SU-DHL-6 (cell line): ENCODE measurements around the gene IER3.
"Not testable (repeated sequence)": the region's sequence is repeated elsewhere in the genome, so short reads cannot be mapped to it uniquely, and the experiment has no call there.

Experiments used
- H2AFZ ChIP-seq: fragments of 200-600 bp; sonication (generic); 2 replicates; pipeline ENCODE4 v1.6.1; 2014; ENCODE audit warnings: low read depth, mild to moderate bottlenecking, moderate library complexity, mixed read lengths, antibody characterized with exemption, low read length; ENCODE audit not compliant: severe bottlenecking
- H3F3A ChIP-seq: fragments of 200-600 bp; shearing (Covaris generic); 2 replicates; pipeline ENCODE4 v1.6.0; 2016; ENCODE audit warnings: antibody characterized with exemption, mild to moderate bottlenecking; ENCODE audit not compliant: insufficient read depth
- H3K27ac ChIP-seq: fragments of 200-600 bp; sonication (generic); 2 replicates; pipeline ENCODE4 v1.5.1; 2016; ENCODE audit warnings: low read depth, mild to moderate bottlenecking, low read length, moderate library complexity, mixed read lengths
- H3K27me3 ChIP-seq: fragments of 200-600 bp; sonication (generic), shearing (Covaris generic); 2 replicates; pipeline ENCODE4 v1.6.0; 2014; ENCODE audit warnings: mild to moderate bottlenecking, low read length
- H3K36me3 ChIP-seq: fragments of 200-600 bp; sonication (generic); 2 replicates; pipeline ENCODE4 v1.6.1; 2014; ENCODE audit warnings: mild to moderate bottlenecking, low read length, mixed read lengths
- H3K4me2 ChIP-seq: fragments of 300-600, 200-600 bp; shearing (Covaris generic), sonication (generic); 2 replicates; pipeline ENCODE4 v1.6.0; 2014; ENCODE audit warnings: low read length, low read depth, mild to moderate bottlenecking; ENCODE audit not compliant: poor library complexity, severe bottlenecking
- H3K4me3 ChIP-seq: fragments of 200-600 bp; sonication (generic); 2 replicates; pipeline ENCODE4 v1.5.1; 2014; ENCODE audit warnings: antibody characterized with exemption, low read length, mild to moderate bottlenecking, mixed read lengths; ENCODE audit not compliant: insufficient read depth, poor library complexity, severe bottlenecking
- H3K79me2 ChIP-seq: fragments of 200-600 bp; sonication (generic); 2 replicates; pipeline ENCODE4 v1.6.1; 2014; ENCODE audit warnings: mild to moderate bottlenecking, low read length, moderate library complexity; ENCODE audit not compliant: insufficient read depth
- H3K9ac ChIP-seq: fragments of 200-600 bp; sonication (generic); 2 replicates; pipeline ENCODE4 v1.7.0; 2014; ENCODE audit warnings: mild to moderate bottlenecking, low read length
- H3K9me2 ChIP-seq: fragments of 200-600 bp; sonication (generic); replicated peaks from 2 replicates; pipeline ENCODE4 v1.6.1; 2014; ENCODE audit warnings: low read length; ENCODE audit not compliant: insufficient read depth
- H3K9me3 ChIP-seq: fragments of 200-600 bp; sonication (generic); 2 replicates; pipeline ENCODE4 v1.6.1; 2014; ENCODE audit warnings: low read length, mixed read lengths; ENCODE audit not compliant: insufficient read depth
- H4K20me1 ChIP-seq: fragments of 200-600 bp; sonication (generic); 2 replicates; pipeline ENCODE4 v1.6.1; 2014; ENCODE audit warnings: low read depth, mild to moderate bottlenecking, antibody characterized with exemption, low read length, moderate library complexity, mixed read lengths
- CTCF ChIP-seq: fragments of 200-600 bp; sonication (generic); IDR thresholded peaks from one replicate; pipeline ENCODE4 v1.5.1; 2017; ENCODE audit warnings: antibody characterized with exemption, mild to moderate bottlenecking, low read length, moderate library complexity; ENCODE audit not compliant: insufficient read depth, poor library complexity, severe bottlenecking
- EZH2phosphoT487 ChIP-seq: fragments of 200-600 bp; sonication (generic), shearing (Covaris generic); conservative IDR thresholded peaks from 2 replicates; pipeline ENCODE4 v1.6.1; 2018; ENCODE audit warnings: mild to moderate bottlenecking, antibody characterized with exemption, low read length, moderate library complexity, mixed read lengths

IER3 gene

GRCh38 chr6:30760549-30760948 is 16.2 kb upstream of the IER3 start:
- Histone ChIP-seq H3K4me3 (no peak overlapping the region), H3K27ac (no peak overlapping the region), H3K4me2 (no peak overlapping the region), H3K79me2 (no peaks in the 10 kb centered on the region), H3K9me3 (no peaks in the 10 kb centered on the region), H3F3A (no peaks in the 10 kb centered on the region), H3K9me2 (no peaks in the 10 kb centered on the region), H4K20me1 (no peaks in the 10 kb centered on the region), H3K9ac (no peak overlapping the region), H2AFZ (no peak overlapping the region), H3K36me3 (no peaks in the 10 kb centered on the region), H3K27me3 (no peaks in the 10 kb centered on the region)
- TF ChIP-seq CTCF: no peak
- no peak for TF ChIP-seq EZH2phosphoT487

- Histone ChIP-seq H3K9ac (no peak overlapping the region), H3K27me3 (no peaks in the 10 kb centered on the region), H4K20me1 (no peaks in the 10 kb centered on the region), H2AFZ (no peak overlapping the region), H3K4me3 (no peak overlapping the region), H3K79me2 (no peaks in the 10 kb centered on the region), H3K4me2 (no peak overlapping the region), H3K27ac (no peak overlapping the region), H3F3A (no peaks in the 10 kb centered on the region), H3K9me2 (no peaks in the 10 kb centered on the region), H3K36me3 (no peaks in the 10 kb centered on the region), H3K9me3 (no peaks in the 10 kb centered on the region)
- TF ChIP-seq EZH2phosphoT487 (no peak), CTCF (no peak)
Observed at GRCh38 chr6:30759575-30760239, 15.4 kb upstream of the IER3 start.

GRCh38 chr6:30757261-30757904 is 13.0 kb upstream of the IER3 start:
- H2AFZ ChIP-seq: no peak overlapping the region
- H3K27me3 ChIP-seq: no peaks in the 10 kb centered on the region
- H3K36me3 ChIP-seq: no peaks in the 10 kb centered on the region
- no peaks in the 10 kb centered on the region for H3F3A ChIP-seq
- no peak for TF ChIP-seq CTCF
- TF ChIP-seq EZH2phosphoT487: no peak
- H3K79me2 ChIP-seq: no peaks in the 10 kb centered on the region
- no peak overlapping the region for H3K4me3 ChIP-seq
- no peak overlapping the region for H3K27ac ChIP-seq
- no peaks in the 10 kb centered on the region for H4K20me1 ChIP-seq
- H3K9me3 ChIP-seq: no peaks in the 10 kb centered on the region
- no peaks in the 10 kb centered on the region for H3K9me2 ChIP-seq
- no peak overlapping the region for H3K4me2 ChIP-seq
- H3K9ac ChIP-seq: no peak overlapping the region

- H2AFZ ChIP-seq, H3K9me2 ChIP-seq, H3K27ac ChIP-seq, H3K4me2 ChIP-seq, H3K36me3 ChIP-seq, H4K20me1 ChIP-seq, H3K9me3 ChIP-seq, H3F3A ChIP-seq, H3K27me3 ChIP-seq, H3K9ac ChIP-seq, H3K79me2 ChIP-seq, H3K4me3 ChIP-seq: not testable (repeated sequence)
Observed at GRCh38 chr6:30756405-30757003, 12.2 kb upstream of the IER3 start.
